Measurements from ENCODE around the gene SHH. TPM values are rescaled to one million over a fixed set of nuclear protein-coding genes. Genes with fewer than 3 reads are reported as not detected.
A peak's percentile ranks its signal among the peaks of the same experiment; 100 is the strongest.
"Not testable (repeated sequence)": the region's sequence is repeated elsewhere in the genome, so short reads cannot be mapped to it uniquely, and the experiment has no call there.

SHH gene
- total RNA-seq, 1 experiment from 2014 or later, result not detected

DNA sequence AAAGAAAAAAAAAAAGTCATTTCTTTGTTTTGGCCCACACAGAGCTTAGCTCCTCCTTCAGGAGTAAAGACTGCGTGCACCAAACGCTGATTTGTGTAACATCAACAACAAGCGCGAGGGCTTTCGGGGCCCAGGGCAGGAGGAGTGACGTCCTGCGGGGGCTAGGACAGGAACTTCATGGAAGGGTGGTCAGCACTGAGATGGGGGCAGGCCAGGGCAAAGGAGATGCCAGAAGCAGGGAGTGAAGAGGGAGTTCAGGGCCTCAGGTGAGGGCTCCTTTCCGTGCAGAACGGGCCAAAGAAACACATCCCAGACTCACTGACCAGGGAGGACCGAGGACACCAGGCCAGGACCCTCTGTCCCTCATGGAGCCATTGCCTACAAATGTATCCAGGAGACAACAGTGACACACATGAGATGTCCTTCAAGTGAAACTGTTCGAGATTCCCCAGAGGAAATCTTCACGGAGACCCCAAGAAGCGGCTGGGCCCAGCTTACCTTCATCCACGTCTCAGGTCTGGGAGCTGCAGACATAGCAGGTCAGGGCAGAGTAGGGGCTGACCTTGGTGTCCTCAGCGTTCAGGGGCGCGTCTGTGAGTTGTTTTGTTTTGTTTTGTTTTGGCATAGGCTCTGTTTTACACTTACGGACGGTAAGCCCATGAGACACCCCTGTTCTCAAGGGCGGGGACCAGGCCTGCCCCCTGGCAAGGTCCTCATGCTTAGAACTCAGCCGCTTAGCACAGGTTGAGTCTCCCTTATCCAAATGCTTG, 30.4 kb upstream of the SHH start:
- no peak for DNase-seq (ENCODE audit: low read depth)

DNA sequence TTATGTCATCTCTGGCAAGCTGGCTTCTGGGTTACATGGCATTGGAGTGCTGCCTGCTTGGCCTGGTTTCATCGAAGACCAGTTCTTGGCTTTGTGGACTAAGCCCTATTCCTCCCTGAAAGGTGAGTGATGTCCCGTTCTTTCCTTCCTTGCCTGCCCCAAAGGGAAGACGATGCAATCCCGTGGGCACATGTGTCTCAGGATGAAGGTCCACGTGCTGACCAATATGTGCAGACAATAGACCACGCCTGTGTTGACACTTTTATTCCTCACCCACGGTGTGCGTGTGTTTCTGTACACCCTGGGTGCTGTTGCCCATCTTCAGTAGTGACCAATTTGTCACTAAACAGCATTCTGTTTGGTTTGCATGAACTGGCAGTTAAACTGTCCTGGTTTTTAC, 28.6 kb upstream of the SHH start:
- no peak for DNase-seq (ENCODE audit: low read depth)

DNA sequence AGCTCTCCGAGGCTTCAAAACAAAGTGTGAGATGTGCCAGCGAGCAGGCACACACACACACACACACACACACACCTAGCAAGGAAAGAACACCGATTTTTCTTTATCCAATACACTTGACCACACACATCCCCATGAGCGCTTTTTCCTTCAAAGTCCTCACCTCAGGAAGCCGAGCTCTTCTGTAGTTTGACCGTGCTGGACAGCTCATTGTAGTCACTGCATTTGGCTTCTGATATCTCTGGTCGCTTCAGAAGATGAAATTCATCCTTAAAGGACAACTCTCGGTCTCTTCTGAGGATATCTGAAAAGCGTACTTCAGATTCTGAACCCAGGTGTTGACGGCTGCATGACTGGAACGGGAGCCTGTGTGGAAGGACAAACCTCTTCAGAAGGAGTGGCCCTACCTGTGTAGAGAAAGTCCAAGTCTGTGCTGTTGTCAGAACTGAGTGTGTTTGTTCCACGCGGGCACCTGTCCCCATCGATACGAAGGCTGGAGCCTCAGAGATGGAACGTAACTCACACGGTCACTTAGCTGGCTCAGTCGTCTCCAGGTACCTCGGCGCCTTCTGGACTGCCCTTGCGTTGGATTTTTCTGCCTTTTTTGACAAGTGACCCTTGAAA, 28.1 kb upstream of the SHH start:
- DNase-seq (ENCODE audit: low read depth), result no peak

DNA sequence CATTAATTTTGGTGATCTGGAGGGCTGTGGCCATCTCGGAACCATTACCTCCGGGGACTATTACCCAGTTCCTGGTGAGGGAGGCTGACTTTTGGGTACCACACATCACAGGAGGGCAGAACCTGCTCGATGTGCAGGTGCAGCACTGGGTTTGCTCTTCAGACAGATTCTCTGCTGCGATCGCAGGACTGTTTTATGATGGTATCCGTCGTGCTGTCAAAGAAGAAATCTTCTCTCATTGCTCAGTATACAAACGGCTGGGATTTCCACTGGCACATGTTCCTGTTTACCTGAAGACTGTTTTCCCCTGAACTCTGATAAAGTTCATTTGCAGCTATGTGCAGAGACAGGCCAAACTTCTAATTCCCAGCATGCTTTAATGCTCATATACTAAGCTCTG, 27.2 kb upstream of the SHH start:
- DNase-seq (ENCODE audit: low read depth), result no peak

DNA sequence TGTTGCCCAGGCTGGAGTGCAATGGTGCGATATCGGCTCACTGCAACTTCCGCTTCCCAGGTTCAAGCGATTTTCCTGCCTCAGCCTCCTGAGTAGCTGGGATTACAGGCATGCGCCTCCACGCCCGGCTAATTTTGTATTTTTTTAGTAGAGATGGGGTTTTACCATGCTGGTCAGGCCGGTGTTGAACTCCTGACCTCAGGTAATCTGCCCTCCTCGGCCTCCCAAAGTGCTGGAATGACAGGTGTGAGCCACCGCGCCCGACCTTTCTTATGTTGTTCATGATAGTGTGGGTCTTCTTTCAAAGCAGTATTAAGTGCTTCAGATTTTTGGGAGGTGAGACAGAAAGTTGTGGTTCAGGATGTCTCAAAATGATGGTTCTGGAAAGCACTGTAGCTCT, 26.0 kb upstream of the SHH start:
- not testable (repeated sequence) for DNase-seq (ENCODE audit: low read depth)

GRCh38 chr7:155837126-155837479, 24.8 kb upstream of the SHH start:
- DNase-seq (ENCODE audit: low read depth), result no peak

DNA sequence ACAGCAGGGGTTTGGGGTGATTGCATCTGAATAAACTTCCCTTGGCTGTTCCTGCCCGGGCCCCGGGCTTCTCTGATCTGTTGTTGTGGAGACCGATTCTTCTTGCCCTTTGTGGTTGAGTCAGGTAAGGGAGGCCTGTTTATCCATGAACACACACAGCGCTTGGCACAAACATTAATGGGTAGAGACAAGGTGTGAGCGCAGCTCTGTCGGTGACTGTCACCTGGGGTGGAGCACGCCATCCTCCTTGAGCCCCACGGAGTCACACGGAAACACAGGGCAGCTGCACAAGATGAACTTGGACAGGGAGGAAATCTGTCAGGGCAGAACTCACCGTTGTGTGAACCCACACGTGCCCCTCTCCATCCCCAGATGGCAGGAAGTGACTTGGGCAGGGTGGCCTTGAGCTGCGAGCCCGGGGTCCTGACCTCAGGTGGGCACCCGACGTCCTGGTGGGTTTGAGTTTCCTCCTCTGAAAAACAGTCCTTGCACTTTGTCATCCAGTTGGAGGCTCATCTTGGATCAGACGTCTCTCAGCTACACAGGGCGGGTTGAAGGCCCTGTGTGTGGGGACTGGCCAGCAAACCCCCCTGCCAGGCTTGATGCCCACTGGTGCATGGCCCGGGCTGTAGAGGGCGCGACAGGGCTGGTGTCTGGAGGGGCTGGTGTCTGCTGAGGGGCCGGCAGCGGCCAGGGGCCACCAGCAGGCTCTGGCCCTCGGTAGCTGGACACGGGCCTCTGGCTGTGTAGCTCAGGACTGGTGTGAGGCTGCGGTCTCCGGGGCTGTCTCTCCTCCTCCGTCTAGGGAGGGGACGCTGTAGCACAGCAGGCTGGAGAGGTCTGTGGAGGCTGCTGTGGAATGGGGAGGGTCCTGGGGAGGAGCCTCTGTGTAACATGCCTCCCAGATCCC, 24.2 kb upstream of the SHH start:
- DNase-seq (ENCODE audit: low read depth), result no peak

GRCh38 chr7:155835446-155836215, 23.4 kb upstream of the SHH start:
- DNase-seq (ENCODE audit: low read depth), result no peak

GRCh38 chr7:155834486-155835048, 22.3 kb upstream of the SHH start:
- DNase-seq (ENCODE audit: low read depth), result no peak

DNA sequence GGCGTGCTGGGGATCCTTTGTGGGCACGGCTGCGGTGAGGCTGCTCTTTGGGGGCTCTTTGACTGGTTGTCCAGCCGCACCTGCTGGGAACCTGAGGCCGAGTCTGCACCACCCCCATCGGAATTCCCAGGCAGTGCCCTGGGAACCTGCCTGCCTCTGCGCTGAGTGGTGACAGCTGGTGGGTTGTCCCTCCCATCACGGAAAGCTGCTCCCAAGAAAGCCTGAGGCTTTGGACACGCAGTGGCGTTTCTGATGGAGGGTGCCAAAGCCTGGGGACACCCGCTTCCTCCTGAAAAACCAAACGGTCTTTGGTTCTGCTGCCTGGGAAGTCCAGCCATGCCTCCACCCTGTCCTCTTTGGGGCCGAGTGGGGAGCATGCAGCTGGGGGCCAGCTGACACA, 21.4 kb upstream of the SHH start:
- no peak for DNase-seq (ENCODE audit: low read depth)

DNA sequence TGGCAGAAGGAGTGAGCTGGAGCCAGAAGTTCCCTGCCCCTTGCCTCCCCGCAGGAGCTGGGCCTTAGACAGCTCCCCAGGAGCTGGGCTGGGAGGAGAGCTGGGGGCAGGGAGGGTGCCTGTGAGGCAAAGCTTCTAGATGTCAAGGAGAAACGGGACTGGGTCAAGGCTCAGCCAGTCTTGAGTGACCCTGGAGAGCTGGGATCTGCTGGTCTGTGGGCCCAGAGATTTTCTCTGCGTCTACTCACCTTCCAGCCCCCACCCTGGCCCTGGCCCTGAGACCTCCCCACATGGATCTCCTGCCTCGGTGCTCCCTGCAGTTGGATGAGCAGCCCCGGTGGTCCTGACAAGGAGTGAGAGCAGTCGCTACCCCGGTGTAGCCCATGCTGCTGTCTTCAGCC, 20.3 kb upstream of the SHH start:
- no peak for DNase-seq (ENCODE audit: low read depth)

DNA sequence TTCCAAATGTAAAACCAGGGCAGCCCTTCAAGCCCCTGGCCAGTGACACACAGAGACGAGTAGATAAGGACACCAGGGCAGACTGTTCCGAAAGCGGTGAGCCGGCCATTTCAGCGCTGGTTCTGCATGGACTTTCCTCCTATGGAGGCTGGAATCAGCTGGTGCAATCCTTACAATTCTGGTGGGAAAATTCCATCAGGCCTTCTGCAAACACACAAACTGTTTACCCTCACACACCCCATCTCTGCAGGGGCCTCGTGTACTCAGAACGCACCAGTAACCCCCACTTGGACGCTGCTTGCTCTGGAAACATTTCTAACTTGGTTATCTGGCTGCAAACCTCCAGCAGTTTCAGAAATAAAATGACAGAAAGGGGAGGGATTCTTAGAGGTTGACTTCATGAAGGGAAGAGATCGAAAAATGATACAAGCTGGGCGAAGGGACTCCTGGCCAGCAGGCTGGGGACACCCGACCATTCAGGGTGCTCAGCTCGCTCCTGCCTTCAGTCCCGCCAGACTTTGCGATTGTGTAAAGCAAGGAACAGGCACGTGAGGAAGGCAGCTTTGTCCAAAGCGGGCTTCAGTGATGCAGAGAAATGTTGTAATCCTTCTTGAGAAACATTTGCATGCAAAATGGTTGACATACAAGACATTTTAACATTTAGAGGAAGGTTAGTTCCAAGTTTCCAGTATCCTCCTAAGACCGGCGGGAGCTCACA, 19.7 kb upstream of the SHH start:
- no peak for DNase-seq (ENCODE audit: low read depth)

DNA sequence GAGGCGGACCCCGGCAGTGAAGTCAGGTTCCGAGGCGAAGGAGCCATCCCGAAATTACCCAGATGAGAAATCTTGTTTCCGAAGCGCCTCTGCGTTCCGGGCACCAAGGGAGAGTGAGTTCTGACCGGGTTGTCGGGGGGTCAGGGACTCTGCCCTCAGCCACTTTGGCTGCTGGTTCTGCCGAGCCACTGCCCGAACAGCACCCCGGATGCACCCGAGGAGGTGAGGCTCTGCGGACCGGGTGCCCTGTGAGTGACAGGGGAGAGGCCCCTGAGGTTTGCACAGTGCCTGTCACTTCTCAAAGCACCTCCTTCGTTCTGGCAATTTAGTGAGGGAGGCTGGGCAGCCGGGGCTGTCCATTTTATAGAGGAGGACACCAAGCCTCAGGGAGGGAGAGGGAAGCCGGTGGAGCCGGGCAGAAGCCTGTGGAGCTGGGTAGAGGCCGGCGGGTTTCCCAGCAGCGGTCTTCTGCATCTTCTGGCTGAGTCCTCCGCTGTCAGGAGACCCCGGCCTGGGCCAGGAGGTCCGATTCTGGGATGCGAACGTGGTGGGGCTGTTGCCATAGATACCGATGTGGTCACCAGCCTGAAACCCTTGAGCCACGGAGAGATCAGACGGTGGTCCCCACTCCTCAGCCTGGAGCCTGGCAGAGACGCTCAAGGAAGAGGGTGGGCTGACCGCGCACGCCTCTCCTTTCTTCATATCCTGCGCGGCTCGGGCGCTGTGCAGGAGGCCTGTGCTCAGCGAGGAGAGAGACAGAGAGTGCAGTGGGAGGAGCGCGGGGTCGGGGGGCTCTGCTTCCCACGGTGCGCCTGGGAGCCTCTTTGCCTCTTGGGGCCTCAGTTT, 18.9 kb upstream of the SHH start:
- DNase-seq (ENCODE audit: low read depth), result no peak

GRCh38 chr7:155829796-155830470, 17.7 kb upstream of the SHH start:
- no peak for DNase-seq (ENCODE audit: low read depth)

DNA sequence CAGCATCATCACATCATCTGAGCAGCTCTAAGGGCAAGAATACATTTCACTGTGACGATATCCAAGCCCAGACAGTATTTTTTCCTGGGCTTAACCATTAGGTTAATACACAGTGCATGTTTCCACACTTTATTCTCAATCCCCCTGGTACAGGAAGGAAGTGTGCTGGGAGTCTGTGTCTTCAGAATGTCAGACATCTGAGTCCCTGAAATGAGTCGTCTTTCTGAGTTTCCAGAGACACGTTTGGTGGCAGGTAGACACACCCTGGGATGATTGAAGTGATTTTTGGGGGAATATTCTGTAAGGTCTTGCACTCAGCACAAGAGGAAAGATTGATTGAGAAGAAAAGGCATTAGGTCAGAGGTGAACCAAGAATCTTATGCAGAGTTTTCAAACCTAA, 13.1 kb upstream of the SHH start:
- no peak for DNase-seq (ENCODE audit: low read depth)

DNA sequence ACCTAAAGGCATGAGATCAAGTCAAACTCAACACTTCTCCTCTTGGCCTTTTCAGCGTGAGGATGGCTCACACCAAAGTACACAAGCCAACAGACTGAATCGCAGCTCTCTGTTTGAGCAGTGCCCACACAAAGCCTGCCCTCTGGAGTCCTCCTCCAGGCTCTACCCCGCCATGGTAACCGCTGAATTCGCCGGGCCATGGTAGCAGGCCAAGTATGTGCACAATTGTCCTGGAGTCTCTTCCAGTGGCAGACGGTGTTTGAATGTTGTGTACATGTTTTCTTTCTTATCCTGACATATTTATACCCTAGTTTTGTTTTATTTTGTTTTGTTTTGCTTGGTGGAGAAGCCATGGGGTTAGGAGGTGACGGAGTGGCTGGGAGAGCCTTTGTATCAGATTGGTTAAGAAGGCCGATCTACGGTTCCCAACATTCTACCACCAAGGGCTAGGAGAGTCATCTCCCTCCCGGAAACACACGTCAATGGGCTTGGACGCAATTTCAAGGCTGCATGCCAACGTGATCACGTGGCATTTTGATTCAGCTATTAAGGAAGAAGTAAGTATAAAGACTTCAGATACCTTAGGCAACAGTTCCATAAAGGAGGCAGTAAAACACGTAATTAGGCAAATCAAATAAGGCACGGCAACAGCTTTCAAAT, 12.1 kb upstream of the SHH start:
- peak; percentile 62 for DNase-seq (ENCODE audit: low read depth)

- DNase-seq (ENCODE audit: low read depth), result no peak
Observed at GRCh38 chr7:155821851-155822250, 9.6 kb upstream of the SHH start.

DNA sequence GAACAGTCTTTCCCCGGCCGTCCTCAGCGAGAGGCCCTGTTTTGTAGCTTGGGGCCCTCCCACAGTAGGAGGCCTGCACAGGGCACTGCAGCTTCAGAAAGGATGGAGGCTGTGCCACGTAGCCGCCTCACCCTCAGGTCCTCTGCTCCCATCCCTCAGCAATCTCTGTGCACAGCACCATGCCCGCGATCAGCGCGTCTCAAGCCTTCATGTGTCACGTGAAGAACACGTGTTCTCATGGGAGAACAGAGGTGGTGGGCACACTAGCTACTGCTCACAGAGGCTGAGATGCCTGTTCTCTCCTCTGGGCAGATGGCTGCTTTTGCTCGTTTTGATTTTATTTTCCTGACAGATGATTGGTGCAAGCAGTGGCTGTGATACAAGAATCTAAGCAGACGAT, 8.5 kb upstream of the SHH start:
- DNase-seq (ENCODE audit: low read depth), result no peak

GRCh38 chr7:155820246-155820645, 8.0 kb upstream of the SHH start:
- DNase-seq (ENCODE audit: low read depth), result no peak
